ENCODE measurements around the gene NFKBIL1. TPM values are rescaled to one million over a fixed set of nuclear protein-coding genes. Genes with fewer than 3 reads are reported as not detected.
"Not testable (repeated sequence)": the region's sequence is repeated elsewhere in the genome, so short reads cannot be mapped to it uniquely, and the experiment has no call there.

NFKBIL1 gene
- polyA plus RNA-seq, 1 of the 3 experiments (the other 2 are of a cell fraction) = 17.1 TPM

- TF ChIP-seq ZBTB33 (IDR thresholded peaks at IDR 0.05; ENCODE audit: borderline replicate concordance, low read depth) (no peak), RXRA (IDR thresholded peaks at IDR 0.05; ENCODE audit: borderline replicate concordance, low read depth) (no peak), MXI1 (IDR thresholded peaks at IDR 0.05; ENCODE audit: low read depth, low read length) (peak; percentile 61), TAF1 (IDR thresholded peaks at IDR 0.05; ENCODE audit: borderline replicate concordance, low read depth, low read length) (no peak), ELF1 (IDR thresholded peaks at IDR 0.05) (no peak), POLR2AphosphoS5 (IDR thresholded peaks at IDR 0.05; ENCODE audit: low read depth, low read length) (no peak), EZH2phosphoT487 (IDR thresholded peaks at IDR 0.05; ENCODE audit: borderline replicate concordance, low read depth) (no peak), FOSL2 (IDR thresholded peaks at IDR 0.05; ENCODE audit: borderline replicate concordance, low read depth) (no peak), JUND (IDR thresholded peaks at IDR 0.05) (no peak)
Observed at GRCh38 chr6:31547727-31548543, 527 bp downstream of the NFKBIL1 start (continued).

GRCh38 chr6:31548544-31548873 is 1.1 kb downstream of the NFKBIL1 start:
- 85% methylated on average over 2 of the region's 2 CpGs for WGBS (ENCODE audit: low lambda C conversion rate)
- Histone ChIP-seq H3K4me1 (ENCODE audit: control insufficient read depth in 1 of 2, insufficient read depth in 2 of 2, low read depth in 1 of 2, low read length in 1 of 2) (peaks cover 8 to 11% of the 10 kb centered on the region in 2 experiments; a peak in 3 of 4 replicates), H3K9me2 (no peaks in the 10 kb centered on the region), H3K36me3 (replicated peaks in 1 of 2; ENCODE audit: control insufficient read depth in 1 of 2, insufficient read depth in 2 of 2, low read length in 1 of 2) (peaks cover 9 to 29% of the 10 kb centered on the region in 2 experiments), H2AFZ (ENCODE audit: low read depth) (no peak overlapping the region), H3K9ac (peak overlapping the region; percentile 88), H3K4me2 (peak overlapping the region; percentile 92), H4K20me1 (ENCODE audit: insufficient read depth) (no peaks in the 10 kb centered on the region), H3F3A (replicated peaks; ENCODE audit: insufficient read depth) (peaks cover 13% of the 10 kb centered on the region), H3K79me2 (ENCODE audit: insufficient read depth) (peaks cover 51% of the 10 kb centered on the region), H3K9me3 (no peaks in the 10 kb centered on the region), H3K4me3 (ENCODE audit: low read depth in 2 of 2, low read length in 1 of 2) (peak overlapping the region; percentile 52 to 77), H3K27me3 (ENCODE audit: insufficient read depth) (no peaks in the 10 kb centered on the region), H3K27ac (ENCODE audit: low read depth in 2 of 2, low read length in 1 of 2) (peak overlapping the region; percentile 74 to 78; a peak in 3 of 4 replicates)
- ChIA-PET CTCF (interaction anchor here (0.6 to 11.9 kb wide), 11 partner anchors 8 to 1433 kb away, joined by 3 to 301 read pairs (median 3); partner anchors contain the start of genes LST1, LTB, NCR3 and TNF), POLR2A (interaction anchor here (0.7 kb wide), 2 partner anchors 41 to 49 kb away, joined by 3 to 4 read pairs; no protein-coding TSS in a partner anchor)
- TF ChIP-seq MXI1 (IDR thresholded peaks at IDR 0.05; ENCODE audit: low read depth, low read length) (no peak), MAX (IDR thresholded peaks at IDR 0.05; ENCODE audit: low read depth) (no peak; the same call in 1 of the 2 replicates), TAF1 (IDR thresholded peaks at IDR 0.05; ENCODE audit: borderline replicate concordance, low read depth, low read length) (no peak)
- no peak for DNase-seq

- CTCF ChIA-PET = interaction anchor here (1.1 to 11.9 kb wide), 5 partner anchors 8 to 58 kb away, joined by 3 to 301 read pairs (median 4); partner anchors contain the start of genes LST1, LTB and NCR3
- not testable (repeated sequence) for H2AFZ ChIP-seq (ENCODE audit: low read depth); H4K20me1 ChIP-seq (ENCODE audit: insufficient read depth); H3K9me3 ChIP-seq; H3K4me1 ChIP-seq (ENCODE audit: control insufficient read depth in 1 of 2, insufficient read depth in 2 of 2, low read depth in 1 of 2, low read length in 1 of 2); H3K27ac ChIP-seq (ENCODE audit: low read depth in 2 of 2, low read length in 1 of 2); H3K4me3 ChIP-seq (ENCODE audit: low read depth in 2 of 2, low read length in 1 of 2); H3K9ac ChIP-seq; DNase-seq; H3K4me2 ChIP-seq; H3K27me3 ChIP-seq (ENCODE audit: insufficient read depth); H3K9me2 ChIP-seq
- Histone ChIP-seq H3F3A (replicated peaks; ENCODE audit: insufficient read depth) (peaks cover 13% of the 10 kb centered on the region), H3K79me2 (ENCODE audit: insufficient read depth) (peaks cover 71% of the 10 kb centered on the region), H3K36me3 (replicated peaks in 1 of 2; ENCODE audit: control insufficient read depth in 1 of 2, insufficient read depth in 2 of 2, low read length in 1 of 2) (peaks cover 17 to 42% of the 10 kb centered on the region in 2 experiments)
- WGBS (ENCODE audit: low lambda C conversion rate) = 79% methylated on average over 5 of the region's 5 CpGs
- TF ChIP-seq RAD21 (IDR thresholded peaks at IDR 0.05; ENCODE audit: low read length) (peak; percentile 59), SMC3 (IDR thresholded peaks at IDR 0.05; ENCODE audit: low read depth, low read length) (peak; percentile 52), CTCF (IDR thresholded peaks at IDR 0.05) (peak; percentile 56)
- POLR2A ChIA-PET = interaction anchor here (0.7 to 1.0 kb wide), 3 partner anchors 8 to 20 kb away, joined by 3 to 4 read pairs (median 4); no protein-coding TSS in a partner anchor
Observed at GRCh38 chr6:31551371-31551770, 4.0 kb downstream of the NFKBIL1 start.
